ENCODE measurements around the gene PRKCQ.
"Not testable (repeated sequence)": the region's sequence is repeated elsewhere in the genome, so short reads cannot be mapped to it uniquely, and the experiment has no call there.

PRKCQ gene

GRCh38 chr10:6402349-6402709 lies 177.7 kb downstream of the PRKCQ start:
- no peak for DNase-seq

GRCh38 chr10:6401558-6402348 lies 178.3 kb downstream of the PRKCQ start:
- peak; percentile 88 for DNase-seq

- DNase-seq: no peak
Measured at GRCh38 chr10:6400821-6401465, 179.1 kb downstream of the PRKCQ start.

- DNase-seq: no peak
Measured at GRCh38 chr10:6400331-6400730, 179.7 kb downstream of the PRKCQ start.

GRCh38 chr10:6399879-6400278 lies 180.2 kb downstream of the PRKCQ start:
- DNase-seq: no peak

GRCh38 chr10:6399231-6399741 lies 180.8 kb downstream of the PRKCQ start:
- DNase-seq: peak; percentile 75

GRCh38 chr10:6398399-6398798 lies 181.7 kb downstream of the PRKCQ start:
- DNase-seq: no peak

GRCh38 chr10:6396652-6397051 lies 183.4 kb downstream of the PRKCQ start:
- peak; percentile 95 for DNase-seq

GRCh38 chr10:6396226-6396625 lies 183.8 kb downstream of the PRKCQ start:
- no peak for DNase-seq

- DNase-seq: no peak
Measured at GRCh38 chr10:6395606-6396005, 184.5 kb downstream of the PRKCQ start.

- DNase-seq: no peak
Measured at GRCh38 chr10:6394084-6394483, 186.0 kb downstream of the PRKCQ start.

- DNase-seq: no peak
Measured at GRCh38 chr10:6393168-6393567, 186.9 kb downstream of the PRKCQ start.

GRCh38 chr10:6390213-6390845 lies 189.7 kb downstream of the PRKCQ start:
- no peak for DNase-seq

- no peak for DNase-seq
Measured at GRCh38 chr10:6388261-6388893, 191.7 kb downstream of the PRKCQ start.

- DNase-seq: no peak
Measured at GRCh38 chr10:6386960-6387359, 193.1 kb downstream of the PRKCQ start.

GRCh38 chr10:6386346-6386745 lies 193.7 kb downstream of the PRKCQ start:
- DNase-seq: no peak

GRCh38 chr10:6385665-6386064 lies 194.4 kb downstream of the PRKCQ start:
- no peak for DNase-seq

GRCh38 chr10:6384847-6385246 lies 195.2 kb downstream of the PRKCQ start:
- DNase-seq: no peak

GRCh38 chr10:6384031-6384430 lies 196.0 kb downstream of the PRKCQ start:
- DNase-seq: no peak

GRCh38 chr10:6383096-6383812 lies 196.8 kb downstream of the PRKCQ start:
- peak; percentile 41 for DNase-seq

GRCh38 chr10:6382081-6382480 lies 198.0 kb downstream of the PRKCQ start:
- DNase-seq: peak; percentile 73

GRCh38 chr10:6380478-6380877 lies 199.6 kb downstream of the PRKCQ start:
- DNase-seq: not testable (repeated sequence)
